ENCODE measurements around the gene SAP30BP.

Gene SAP30BP

DNA sequence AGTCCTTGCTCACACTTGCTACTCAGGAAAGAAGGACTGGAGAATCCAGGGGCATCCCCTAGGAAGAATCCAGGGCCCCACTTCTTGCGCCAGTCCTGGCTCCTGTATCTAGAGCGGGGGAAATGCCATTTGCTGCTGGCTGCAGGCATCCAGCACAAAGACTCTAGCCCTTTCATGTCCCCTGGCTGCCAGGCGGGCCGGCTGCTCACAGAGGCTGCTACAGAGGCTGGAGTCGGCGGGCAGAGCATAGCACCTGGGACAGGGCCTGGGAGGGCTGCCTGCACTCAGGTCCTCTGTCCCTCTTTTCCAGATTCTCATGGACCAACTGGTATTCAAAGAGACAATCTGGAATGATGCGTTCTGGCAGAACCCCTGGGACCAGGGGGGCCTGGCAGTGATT, 20.1 kb upstream of the SAP30BP start:
- H3K4me3 ChIP-seq (ENCODE audit: low read depth, low read length) = no peak overlapping the region
- TF ChIP-seq POLR2A (IDR thresholded peaks at IDR 0.05; ENCODE audit: extremely low read depth, insufficient read length) = no peak
- TF ChIP-seq, protein P1, sequence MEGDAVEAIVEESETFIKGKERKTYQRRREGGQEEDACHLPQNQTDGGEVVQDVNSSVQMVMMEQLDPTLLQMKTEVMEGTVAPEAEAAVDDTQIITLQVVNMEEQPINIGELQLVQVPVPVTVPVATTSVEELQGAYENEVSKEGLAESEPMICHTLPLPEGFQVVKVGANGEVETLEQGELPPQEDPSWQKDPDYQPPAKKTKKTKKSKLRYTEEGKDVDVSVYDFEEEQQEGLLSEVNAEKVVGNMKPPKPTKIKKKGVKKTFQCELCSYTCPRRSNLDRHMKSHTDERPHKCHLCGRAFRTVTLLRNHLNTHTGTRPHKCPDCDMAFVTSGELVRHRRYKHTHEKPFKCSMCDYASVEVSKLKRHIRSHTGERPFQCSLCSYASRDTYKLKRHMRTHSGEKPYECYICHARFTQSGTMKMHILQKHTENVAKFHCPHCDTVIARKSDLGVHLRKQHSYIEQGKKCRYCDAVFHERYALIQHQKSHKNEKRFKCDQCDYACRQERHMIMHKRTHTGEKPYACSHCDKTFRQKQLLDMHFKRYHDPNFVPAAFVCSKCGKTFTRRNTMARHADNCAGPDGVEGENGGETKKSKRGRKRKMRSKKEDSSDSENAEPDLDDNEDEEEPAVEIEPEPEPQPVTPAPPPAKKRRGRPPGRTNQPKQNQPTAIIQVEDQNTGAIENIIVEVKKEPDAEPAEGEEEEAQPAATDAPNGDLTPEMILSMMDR (IDR thresholded peaks at IDR 0.05; ENCODE audit: low read depth, low read length) = no peak
- TF ChIP-seq MYC (IDR thresholded peaks at IDR 0.05; ENCODE audit: low read depth, low read length) = no peak
- no peak for DNase-seq (ENCODE audit: low read depth)

DNA sequence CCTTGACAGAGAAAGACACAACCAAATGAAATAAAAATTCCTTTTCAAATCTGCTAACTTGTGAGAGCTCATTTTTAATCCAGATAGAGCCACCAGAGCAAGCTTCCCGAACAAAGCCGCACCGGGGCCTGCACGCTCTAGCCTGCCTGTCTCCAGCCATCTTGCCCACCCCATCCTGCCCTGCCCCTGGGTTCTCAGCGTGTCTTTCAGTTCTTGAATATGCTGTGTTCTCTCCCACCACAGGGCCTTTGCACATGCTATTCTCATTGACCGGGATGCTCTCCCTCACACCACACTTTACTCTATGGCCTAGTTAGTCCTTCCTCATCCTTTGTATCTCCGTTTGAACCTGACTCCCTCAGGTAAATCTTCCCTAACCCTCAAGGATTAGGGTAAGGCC, 19.2 kb upstream of the SAP30BP start:
- DNase-seq (ENCODE audit: low read depth) = no peak
- no peak overlapping the region for H3K4me3 ChIP-seq (ENCODE audit: low read depth, low read length)
- TF ChIP-seq, protein P2, sequence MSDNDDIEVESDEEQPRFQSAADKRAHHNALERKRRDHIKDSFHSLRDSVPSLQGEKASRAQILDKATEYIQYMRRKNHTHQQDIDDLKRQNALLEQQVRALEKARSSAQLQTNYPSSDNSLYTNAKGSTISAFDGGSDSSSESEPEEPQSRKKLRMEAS (IDR thresholded peaks at IDR 0.05; ENCODE audit: low read depth, low read length) = no peak
- TF ChIP-seq, protein P1 (IDR thresholded peaks at IDR 0.05; ENCODE audit: low read depth, low read length) = no peak
- TF ChIP-seq POLR2A (IDR thresholded peaks at IDR 0.05; ENCODE audit: extremely low read depth, insufficient read length) = no peak
- TF ChIP-seq MYC (IDR thresholded peaks at IDR 0.05; ENCODE audit: low read depth, low read length) = no peak

DNA sequence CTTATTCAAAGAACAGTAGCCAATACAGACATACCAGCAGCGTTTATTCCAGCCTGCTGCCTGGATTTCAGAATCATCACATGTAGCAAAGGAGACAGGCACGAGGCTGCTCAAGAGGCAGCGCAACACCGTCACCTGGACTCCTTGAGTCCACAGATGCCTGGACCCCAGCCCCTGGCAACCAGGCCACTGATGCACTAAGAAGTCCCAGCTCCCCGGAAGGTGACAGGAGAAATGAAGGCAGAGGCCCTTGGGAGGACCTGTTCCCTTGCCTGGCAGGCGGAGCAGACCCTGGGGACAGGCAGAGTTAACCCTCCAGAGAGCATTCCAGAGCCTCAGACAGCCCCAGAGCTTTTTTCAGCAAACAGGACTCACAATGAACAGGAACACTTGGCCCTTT, 17.5 kb upstream of the SAP30BP start:
- TF ChIP-seq MYC (IDR thresholded peaks at IDR 0.05; ENCODE audit: low read depth, low read length) (no peak), POLR2A (IDR thresholded peaks at IDR 0.05; ENCODE audit: extremely low read depth, insufficient read length) (no peak)
- TF ChIP-seq, protein P2 (IDR thresholded peaks at IDR 0.05; ENCODE audit: low read depth, low read length) = no peak
- TF ChIP-seq, protein P1 (IDR thresholded peaks at IDR 0.05; ENCODE audit: low read depth, low read length) = no peak
- DNase-seq (ENCODE audit: low read depth) = no peak
- no peak overlapping the region for H3K4me3 ChIP-seq (ENCODE audit: low read depth, low read length)

DNA sequence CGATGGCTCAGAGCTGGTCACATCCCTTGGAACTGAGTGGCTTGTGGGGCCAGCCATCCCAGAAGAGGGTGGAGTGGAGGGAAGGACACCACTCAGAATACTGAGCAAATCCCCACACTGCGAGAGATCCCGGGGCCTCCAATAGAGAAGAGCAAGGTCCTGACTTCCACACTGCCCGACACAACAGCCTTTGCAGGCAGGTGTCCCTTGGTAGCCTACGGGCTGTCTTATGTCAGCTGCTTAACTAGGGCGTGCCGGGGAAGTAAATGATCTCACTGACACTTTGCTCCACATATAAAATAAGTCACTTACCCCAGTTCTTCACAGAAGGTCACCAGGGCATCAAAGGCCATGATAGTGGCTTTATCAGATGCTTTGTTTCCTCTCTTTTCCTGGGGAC, 16.3 kb upstream of the SAP30BP start:
- H3K4me3 ChIP-seq (ENCODE audit: low read depth, low read length) = no peak overlapping the region
- TF ChIP-seq, protein P1 (IDR thresholded peaks at IDR 0.05; ENCODE audit: low read depth, low read length) = no peak
- no peak for DNase-seq (ENCODE audit: low read depth)

DNA sequence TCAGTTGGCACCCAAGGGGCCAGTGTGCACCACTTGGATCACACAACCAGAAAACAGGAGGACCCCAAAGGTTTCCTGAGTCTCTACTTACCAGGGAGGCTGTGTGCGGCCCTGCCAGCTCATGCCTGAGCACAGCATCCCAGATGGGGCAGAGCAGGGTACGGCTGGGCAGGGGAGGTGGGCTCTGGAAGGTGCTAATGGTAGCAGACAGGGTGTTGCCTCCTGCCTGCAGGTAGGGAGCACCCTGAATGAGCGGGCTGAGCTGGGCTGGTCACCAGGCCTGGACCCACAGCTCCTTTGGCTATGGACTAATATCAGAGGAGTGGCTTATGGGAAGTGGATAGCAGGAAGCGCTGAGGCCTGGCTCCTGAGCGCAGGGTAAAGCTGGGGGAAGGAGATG, 14.8 kb upstream of the SAP30BP start:
- TF ChIP-seq, protein P2 (IDR thresholded peaks at IDR 0.05; ENCODE audit: low read depth, low read length) = no peak
- TF ChIP-seq MYC (IDR thresholded peaks at IDR 0.05; ENCODE audit: low read depth, low read length) = no peak
- TF ChIP-seq, protein P1 (IDR thresholded peaks at IDR 0.05; ENCODE audit: low read depth, low read length) = no peak
- TF ChIP-seq POLR2A (IDR thresholded peaks at IDR 0.05; ENCODE audit: extremely low read depth, insufficient read length) = no peak
- H3K4me3 ChIP-seq (ENCODE audit: low read depth, low read length) = no peak overlapping the region
- no peak for DNase-seq (ENCODE audit: low read depth)

DNA sequence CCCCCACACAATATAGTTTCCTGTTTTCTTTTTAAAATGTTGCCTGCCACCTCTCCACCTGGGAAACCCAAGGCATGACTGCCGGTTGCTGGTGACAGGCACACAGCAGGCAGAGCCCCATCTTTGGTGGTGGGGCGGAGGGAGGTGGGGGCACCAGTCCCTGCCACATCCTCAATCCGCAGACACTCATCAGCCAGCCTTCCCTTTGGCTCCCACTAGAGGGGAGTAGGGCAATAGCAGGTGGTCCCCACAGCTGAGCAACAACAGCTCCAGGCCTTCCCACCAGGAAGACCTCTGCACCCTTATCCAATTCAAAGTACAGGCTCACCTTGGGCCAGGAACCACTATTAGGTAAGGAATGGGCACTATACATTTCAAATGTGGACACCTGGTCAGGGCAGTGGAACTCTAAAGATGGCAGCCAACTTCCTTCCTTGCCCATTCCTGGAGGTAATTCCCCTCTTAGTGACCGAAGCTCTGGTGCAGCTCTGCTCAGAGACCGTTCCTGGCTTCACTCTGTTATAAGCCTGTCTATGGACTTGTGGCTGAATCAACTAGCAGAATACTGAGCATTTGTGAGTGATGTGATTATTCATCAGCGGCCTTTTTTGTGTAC, 14.1 kb upstream of the SAP30BP start:
- DNase-seq (ENCODE audit: low read depth) = peak; percentile 51
- no peak overlapping the region for H3K4me3 ChIP-seq (ENCODE audit: low read depth, low read length)
- TF ChIP-seq, protein P2 (IDR thresholded peaks at IDR 0.05; ENCODE audit: low read depth, low read length) = 0 out of 2 replicates have a peak, but pooled peaks have one; percentile 15
- TF ChIP-seq, protein P1 (IDR thresholded peaks at IDR 0.05; ENCODE audit: low read depth, low read length) = peak; percentile 90
- TF ChIP-seq MYC (IDR thresholded peaks at IDR 0.05; ENCODE audit: low read depth, low read length) = no peak

Measured in NB4 (cell line).